Globus pallidus (tissue), 1 donor: ENCODE measurements around the gene MBD5.

Experiments used
- DNase-seq: peaks from one replicate; pipeline ENCODE4 v3.0.0-alpha.2; 2015; ENCODE audit warnings: low spot score

Gene MBD5

DNA sequence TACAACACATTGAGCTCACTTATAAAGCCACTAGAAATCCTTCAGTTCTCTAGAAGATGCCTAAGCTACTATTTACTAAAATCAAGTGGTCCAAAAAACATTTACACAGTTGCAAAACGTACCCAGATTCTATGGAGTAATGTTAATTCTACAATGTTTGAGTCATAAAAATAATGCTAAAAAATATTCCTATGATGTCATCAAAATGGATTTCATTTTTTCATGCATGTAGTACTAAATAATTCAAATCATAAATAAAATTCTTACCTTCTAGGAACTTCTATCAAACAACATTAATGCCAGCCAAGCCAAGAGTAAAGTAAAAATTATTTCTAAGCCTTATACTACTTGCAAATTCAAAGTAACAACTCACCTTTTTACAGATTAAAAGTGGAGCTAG is 454.7 kb downstream of the MBD5 start:
- DNase-seq, result no peak

DNA sequence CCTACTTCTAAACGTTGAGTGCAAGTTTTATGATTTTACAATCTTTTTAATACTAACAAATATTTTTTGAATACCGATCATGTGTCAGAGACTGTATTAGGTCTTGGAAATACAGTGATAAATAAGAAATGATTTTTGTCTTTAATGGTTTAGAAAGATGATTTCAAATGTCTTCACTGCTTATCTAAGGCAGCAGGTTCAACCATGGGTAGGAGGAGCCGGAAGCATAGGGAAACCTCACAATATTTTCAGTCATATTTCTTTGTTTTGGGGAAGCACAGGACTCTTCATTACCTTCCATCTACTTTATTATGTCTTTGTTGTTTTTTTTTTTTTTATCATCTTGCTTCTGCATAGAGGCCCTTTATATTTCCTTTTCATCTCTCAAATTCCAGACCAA is 458.5 kb downstream of the MBD5 start:
- DNase-seq, result no peak

DNA sequence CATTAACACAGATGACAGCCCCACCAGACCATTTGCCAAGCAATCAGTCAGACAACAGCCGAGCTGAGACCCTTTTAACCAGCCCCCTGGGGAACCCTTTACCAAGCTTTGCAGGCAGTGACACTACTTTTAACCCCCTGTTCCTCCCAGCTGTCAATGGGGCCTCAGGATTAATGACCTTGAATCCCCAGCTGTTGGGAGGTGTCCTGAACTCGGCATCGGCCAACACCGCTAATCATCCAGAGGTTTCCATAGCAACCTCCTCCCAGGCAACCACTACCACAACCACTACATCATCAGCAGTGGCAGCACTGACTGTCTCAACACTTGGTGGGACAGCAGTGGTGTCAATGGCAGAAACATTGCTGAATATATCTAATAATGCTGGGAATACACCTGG is 462.8 kb downstream of the MBD5 start:
- DNase-seq, result no peak

DNA sequence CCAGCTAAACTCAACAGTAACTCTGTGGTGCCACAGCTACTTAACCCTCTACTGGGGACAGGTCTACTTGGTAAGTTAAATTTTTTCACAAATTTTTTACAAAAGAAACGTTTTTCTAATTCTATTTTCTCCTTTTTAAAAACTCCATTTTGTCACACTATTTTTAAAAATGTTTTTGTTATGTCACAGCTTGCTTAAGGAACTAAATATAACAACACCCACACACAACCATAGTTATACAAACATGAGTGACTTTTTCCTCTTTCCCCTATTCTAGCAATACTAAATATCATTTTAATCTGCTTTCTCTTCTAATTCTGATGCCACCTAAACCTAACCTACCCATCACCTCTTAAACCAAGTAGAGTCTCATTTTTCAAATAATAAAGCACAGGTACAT is 463.2 kb downstream of the MBD5 start:
- DNase-seq, result no peak

DNA sequence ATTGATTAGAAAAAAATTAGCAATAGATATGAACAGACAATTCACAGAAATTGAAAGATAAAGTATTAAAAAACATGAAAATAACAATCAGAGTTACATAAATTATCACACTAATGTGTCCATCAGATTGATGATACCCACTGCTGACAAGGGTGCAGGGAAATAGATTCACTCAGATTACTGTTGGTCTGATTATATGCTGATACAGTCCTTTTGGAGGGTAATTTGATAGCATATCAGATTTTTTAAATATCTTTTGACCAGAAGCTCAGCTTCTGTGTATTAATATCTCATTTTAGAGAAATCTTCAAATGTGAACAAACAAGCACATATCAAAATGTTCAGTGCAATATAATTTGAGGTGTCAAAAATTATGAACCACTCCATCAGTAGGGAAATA is 465.8 kb downstream of the MBD5 start:
- no peak for DNase-seq

DNA sequence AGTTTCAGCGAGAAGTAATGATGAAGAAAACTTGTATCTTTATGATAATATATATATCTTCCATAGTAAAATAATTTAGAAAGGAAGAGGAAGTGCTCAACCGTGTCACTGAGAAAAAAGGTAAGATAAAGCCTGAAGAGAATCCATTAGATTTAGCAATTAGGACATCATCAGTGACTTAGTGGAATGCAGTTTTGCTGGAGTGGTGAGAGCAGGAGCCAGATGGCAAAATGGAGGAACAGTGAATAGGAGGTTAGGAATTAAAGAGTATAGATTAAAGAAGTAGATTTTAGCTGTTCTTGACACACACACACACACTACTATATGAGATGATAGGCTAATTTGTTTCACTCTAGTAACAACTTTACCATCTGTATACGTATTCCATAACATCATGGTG is 466.5 kb downstream of the MBD5 start:
- DNase-seq, result no peak

DNA sequence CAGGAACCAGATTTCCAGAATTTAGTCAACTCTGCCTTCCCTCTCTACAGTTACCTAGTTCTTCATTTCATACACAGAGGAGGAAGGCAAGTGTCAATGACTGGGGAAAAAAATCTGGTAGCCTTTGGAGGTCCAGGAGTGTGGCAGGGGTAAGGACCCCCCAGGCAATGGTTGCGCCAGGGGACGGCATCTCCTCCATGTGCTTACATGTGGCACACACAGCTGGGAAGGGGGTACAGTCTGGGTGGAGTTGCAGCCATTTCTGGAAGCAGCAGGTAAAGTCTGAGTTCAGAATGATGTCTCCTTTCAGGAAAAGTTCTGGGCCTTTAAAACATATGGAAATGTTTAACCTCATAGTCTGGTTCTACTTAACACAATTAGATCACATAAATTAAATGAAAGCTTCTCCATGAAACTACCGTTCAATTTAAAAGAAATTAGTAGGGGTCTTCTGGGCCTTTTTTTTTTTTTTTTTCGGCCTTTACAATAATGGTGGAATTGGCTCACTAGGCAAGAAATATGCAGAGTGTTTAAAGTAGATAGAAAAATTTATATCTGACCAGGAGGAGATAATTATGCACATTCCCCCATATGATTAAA is 470.0 kb downstream of the MBD5 start:
- no peak for DNase-seq

DNA sequence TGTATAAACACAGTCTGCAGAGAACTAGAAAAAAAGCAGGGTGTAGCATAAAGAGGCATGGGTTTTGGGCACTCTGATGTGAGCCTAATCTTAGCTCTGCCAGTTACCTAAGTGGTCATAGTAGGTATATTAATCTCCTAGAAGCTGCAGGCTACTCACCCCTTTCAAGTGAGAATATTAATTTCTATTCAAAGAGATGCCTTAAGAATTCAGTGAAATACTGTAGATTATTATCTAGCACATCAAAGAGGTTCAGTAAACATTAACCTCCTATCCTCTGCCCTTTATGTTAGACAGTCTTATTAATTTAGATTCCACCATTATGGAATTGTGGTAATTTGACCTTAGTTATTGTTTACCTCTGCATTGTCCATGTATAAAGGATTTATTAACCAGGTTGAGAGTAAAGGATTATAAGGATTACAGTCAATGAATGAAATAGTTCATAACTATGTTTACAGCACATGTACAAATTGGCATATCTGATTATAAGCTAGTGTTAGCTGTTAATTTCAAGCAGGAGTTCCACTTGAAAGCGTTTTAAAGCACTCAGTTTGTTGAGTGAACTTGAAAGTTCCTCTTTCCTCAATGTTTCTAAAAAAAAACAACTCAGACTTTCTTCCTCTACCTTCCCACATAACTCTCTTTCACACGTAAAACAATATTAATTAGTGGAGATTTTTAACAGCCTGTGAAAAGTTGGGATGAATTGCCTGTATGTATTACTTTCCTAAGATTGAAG is 473.1 kb downstream of the MBD5 start:
- no peak for DNase-seq

DNA sequence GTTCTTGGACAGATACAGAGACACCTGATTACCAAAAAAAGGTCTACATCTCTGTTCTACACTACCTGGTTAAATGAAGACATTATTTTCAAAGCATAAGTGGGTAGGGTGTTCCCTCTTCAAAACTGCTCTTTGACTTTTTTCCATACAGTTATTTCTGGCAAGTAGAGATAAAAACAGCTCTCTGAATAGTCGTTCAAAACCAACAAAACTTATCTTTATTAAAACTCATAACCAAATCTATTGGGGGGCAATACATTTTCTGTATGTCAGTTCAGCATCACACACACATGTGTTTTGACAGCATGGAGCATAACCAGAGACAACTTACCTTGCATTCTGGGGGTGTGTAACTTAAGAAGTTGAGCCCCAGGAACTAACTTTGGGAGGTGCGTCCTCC is 474.7 kb downstream of the MBD5 start:
- DNase-seq, result no peak

DNA sequence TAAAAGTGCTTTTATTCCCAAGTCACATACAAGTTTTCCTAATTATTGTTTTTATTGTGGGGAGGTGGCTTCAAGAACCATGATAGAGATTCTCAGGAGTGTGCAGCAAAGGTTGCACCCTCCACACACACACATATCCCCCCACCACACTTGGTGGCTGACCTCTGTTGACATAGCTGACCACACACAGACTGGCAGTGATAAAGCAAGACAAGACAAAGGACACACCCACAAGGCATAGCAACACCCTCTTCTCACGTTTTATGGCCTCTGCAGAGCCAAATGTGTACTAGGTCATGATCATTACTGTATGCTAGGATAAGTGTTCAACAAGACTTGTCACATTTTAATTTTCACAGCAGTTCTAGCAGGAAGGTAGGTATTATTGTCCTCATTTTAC is 480.7 kb downstream of the MBD5 start:
- DNase-seq, result no peak

DNA sequence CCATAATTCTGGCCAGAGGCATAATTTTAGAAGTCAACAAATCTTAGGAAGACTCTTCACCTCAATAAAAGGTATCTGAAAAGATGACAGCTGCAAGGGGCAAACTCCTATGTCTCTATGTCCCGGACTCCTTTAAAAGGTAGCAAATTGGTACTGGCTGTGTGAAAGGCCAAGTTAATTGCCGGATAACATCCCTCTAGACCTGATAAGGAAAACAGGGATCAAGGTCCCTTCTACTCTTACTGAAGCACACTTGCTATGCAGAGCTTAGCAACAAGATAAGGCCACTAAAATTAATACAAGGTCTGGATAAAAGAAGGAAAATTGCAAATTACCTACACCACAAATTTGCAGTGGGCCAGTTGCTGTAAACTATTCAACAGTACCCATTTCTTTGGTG is 482.6 kb downstream of the MBD5 start:
- no peak for DNase-seq

DNA sequence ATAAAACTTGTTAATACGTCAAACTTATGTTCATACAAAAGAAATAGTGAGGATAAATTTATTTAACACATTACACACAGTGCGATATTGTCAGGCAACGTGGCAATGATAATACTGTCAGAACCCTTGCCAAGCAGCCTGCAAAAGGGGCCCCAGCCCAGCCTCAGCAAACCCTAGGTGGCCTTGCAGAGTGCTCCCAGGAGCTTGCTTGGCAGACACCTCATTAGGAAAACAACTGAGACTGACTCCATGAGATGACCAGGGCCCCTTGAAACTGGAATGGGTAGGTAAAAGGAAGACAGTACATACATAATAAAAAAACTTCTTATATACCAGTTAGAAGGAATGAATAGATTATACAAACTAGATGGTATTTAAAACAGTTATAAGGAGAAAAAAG is 487.1 kb downstream of the MBD5 start:
- no peak for DNase-seq

DNA sequence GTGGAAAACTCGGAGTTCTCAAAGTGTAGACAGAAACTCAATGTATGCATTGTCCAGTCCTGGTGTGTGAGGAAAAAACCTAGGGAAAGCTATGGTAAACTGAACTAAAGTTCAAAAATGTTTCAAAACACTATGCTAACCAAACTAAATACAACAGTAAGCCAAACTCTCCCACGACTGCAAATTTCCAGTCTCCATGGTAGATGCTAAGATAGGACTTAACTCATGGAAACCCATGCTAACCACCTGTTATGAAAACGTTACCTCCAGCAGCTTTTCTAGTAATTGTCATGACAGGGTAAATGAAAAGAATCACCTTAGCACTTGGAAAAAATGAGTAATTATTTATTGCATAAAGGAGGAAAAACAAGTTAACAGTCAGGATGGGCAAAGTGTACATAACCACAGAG is 488.0 kb downstream of the MBD5 start:
- DNase-seq, result no peak

DNA sequence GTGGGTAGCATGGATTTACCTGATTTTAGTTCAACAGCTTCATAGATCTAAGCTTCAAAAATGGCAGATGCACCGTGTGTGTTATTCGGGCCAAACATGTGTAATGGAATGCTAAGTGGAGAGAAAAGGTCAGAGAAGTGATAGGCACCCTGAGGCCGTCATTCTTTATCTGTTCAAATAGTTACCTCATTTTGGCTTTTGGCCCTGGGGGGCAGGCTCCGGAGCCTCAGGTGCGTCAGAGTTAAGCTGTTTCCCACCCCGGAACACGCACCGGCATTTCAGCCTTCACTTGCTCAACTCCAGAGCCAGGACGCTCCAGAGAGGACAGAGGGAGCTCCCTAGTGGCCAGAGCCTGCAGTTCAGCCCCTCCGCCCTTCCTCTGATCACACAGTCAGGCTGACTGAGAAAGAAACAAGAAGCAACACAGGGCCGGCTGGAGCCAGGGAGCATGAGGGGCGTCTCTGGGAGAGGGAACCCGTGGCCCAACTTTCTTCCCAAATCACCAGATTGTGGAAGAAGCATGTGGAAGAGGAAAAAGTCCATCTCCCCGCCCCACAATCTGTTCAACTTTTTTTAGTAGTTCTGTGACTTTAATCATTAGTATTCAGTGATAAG is 488.5 kb downstream of the MBD5 start:
- DNase-seq, result peak; percentile 74

DNA sequence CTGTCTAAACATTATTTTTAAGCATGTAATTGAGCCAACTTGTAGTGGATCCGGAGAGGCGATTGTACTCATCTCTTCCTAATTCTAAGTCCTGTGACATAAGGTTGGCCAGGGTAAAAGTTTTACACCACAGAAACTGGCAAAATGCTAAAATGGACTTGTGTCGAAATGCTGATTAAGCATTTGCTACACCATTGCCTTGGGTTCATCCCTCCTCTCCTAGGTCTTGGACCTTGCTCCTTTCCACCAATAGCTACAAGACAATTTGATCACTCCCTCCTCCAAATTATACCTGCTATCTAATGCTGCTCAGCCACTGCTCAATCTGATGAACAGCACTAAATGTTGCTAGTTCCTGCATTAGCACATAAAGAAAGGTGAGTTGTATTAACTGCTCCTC is 491.0 kb downstream of the MBD5 start:
- DNase-seq, result no peak

DNA sequence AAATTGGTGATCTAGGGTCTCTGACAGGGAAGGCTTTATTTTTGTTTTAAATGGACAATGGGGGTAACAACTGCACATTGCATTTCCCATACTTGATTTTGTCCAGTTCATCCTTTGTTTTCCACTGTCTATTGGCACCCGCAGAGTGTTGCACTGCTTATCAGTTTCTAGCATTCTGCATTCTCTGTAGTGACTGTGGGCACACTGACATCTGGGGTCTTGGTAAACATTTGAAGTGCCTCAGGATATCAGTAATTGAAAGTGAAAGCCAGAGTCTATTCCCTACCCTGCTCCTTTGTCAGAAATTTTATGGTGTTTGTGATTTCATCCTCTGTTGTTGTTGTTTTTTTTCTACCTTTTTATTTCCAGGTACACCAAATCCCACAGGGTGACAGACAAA is 491.6 kb downstream of the MBD5 start:
- no peak for DNase-seq

DNA sequence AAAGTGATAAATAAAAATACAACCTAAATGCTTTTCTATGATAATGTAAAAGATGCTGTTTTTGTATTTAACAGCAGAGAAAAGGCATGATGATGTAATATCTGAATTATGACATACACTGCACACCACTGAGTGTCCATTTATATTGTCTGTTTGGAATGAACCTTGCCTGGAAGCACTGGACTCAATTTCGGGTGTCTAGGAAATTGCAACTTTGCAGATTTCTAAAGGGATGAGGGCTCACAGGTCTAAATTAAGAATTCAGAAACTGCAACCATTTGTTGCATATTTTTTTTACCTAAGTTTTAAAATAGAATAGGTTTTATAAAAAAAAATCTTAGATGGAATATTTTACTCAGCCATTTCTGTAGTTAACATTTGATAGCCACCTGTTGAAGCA is 492.5 kb downstream of the MBD5 start:
- no peak for DNase-seq

DNA sequence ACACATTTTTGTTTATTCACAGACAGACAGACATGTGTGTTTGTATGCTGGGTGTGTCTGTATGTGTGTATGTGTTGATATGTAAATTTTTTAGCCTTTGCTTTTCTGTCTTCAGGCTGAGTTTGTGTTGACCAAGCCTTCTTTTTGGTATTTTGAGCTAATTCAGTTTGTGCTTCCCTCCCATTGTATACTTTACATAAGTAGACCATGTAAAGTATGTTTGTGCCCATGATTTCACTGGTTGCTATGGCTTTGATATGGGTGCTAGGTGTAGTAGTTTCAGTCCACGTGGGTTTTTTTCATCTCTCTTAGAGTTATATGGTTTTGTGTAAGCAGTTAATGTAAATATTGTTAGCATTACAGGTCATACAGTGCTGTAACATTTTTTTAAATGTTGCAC is 494.2 kb downstream of the MBD5 start:
- no peak for DNase-seq

DNA sequence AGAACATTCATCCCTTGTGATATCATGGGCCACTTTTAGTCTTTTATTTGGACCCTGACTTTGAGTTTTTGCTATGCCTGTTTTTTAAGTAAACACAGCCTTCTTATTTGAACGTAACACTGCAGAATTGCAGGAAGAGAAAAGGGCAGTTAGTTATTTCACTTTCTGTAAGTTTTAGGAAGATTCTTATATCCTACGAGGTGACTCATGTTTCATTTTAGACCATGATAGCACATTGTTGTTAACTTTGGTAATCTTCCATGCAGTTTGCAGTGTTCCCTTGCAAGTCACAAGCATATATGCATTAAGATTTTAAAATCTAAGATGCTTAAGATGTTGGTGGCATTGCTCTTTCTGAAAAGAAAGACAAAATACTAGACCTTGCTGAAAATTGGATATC is 495.1 kb downstream of the MBD5 start:
- no peak for DNase-seq

DNA sequence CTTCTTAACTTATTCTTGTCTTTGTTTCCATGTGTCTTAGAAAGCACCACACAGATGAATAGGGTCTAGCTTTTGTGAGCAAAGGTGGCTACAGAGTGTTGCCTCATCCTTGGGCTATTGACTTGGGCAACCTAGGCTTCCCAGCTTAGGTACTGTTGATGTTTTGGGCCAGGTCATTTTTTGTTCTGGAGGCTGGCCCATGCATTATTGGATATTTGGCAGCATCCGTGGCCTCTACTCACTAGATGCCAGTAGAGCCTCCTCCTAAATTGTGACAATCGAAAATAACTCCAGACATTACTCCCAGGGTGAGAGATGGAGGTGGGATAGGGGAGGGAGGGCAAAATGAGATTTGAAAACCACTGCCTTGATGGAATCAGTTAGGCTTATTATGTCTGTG is 496.4 kb downstream of the MBD5 start:
- no peak for DNase-seq

DNA sequence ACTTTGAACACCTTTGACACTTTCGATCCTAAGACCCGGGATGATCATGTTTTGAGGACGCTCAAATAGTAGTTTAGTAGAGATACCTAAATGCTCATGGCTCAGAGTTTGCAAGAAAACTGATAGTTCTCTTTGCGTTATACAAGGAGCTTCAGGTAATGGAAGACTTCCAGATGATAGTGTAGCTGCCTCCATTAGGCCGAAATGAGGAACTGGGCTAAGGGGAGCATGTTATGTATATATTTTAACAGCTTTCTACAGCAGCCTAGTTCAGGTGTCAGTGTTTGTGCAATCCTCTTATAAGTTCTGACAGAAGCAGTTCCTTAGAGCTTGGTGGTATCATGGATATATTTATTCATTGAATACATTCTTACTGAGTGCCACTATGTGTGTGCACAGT is 496.9 kb downstream of the MBD5 start:
- DNase-seq, result no peak

DNA sequence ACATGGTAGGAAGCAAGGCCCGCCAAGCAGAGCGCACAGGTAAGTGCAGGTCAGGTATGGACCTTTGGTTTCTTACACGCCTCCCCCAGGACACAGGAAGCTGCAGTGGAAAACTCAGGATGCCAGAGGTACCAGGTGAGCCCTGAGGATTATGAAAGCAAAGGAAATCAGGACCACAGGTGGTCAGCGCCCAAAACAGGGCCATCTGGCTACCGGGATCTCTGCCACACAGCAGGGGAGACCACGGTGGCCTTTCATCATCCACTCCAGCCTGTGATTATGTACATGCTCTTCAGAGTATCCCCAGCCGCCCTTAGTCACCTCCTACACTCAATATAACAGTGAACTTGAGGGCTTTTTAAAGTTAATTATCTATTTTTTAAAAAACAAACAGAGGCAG is 498.1 kb downstream of the MBD5 start:
- no peak for DNase-seq

DNA sequence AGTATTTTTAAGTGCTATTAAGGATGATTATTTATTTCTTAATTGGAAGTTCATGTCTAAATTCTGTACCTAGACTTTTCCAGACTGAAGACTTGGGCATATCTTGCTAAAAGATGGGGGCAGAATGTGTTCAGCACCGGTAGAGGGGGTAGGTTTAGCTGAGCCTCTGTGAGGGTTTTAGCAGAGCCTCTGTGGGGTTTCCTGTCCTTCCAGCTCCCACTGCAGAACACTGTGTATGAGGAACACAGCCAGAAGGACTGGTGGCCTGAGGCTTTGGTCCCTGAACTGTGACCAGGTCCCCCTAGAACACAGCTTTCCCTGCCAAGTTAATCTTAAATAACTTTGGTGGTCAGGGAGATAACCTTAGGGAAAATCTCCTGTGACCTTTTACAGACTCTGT is 500.3 kb downstream of the MBD5 start:
- DNase-seq, result no peak

DNA sequence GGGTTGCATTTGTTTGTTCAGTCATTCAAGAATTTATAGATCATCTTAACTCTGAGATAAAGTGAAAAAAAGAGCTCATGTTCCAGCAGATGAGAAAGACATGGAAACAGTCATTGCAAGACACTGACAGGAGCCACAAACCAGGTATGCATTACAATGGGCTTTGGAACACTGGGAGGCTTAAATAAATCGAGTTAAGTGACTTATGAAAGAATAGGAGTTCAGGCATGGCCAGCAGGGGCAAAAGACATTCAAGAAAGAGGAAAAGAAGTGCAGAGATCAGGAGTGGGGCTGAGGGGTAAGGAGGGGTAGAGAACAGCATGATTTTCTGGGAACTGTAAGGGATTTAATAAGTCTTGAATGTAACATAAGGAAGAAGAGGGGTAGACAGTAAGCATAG is 502.4 kb downstream of the MBD5 start:
- DNase-seq, result no peak
